GM18519 (cell line): ENCODE results near the gene BAG5.
"Not testable (repeated sequence)": the region's sequence is repeated elsewhere in the genome, so short reads cannot be mapped to it uniquely, and the experiment has no call there.

ENCODE experiments used
- ATAC-seq: cut with Tn5 transposase; IDR thresholded peaks from one replicate; pipeline ENCODE4 v1.9.1; 2021; ENCODE audit warnings: mild to moderate bottlenecking, moderate library complexity; ENCODE audit not compliant: unreplicated experiment, low FRiP score

Gene BAG5

GRCh38 chr14:103525430-103526246 is 36.8 kb downstream of the BAG5 start:
- ATAC-seq: not testable (repeated sequence)

DNA sequence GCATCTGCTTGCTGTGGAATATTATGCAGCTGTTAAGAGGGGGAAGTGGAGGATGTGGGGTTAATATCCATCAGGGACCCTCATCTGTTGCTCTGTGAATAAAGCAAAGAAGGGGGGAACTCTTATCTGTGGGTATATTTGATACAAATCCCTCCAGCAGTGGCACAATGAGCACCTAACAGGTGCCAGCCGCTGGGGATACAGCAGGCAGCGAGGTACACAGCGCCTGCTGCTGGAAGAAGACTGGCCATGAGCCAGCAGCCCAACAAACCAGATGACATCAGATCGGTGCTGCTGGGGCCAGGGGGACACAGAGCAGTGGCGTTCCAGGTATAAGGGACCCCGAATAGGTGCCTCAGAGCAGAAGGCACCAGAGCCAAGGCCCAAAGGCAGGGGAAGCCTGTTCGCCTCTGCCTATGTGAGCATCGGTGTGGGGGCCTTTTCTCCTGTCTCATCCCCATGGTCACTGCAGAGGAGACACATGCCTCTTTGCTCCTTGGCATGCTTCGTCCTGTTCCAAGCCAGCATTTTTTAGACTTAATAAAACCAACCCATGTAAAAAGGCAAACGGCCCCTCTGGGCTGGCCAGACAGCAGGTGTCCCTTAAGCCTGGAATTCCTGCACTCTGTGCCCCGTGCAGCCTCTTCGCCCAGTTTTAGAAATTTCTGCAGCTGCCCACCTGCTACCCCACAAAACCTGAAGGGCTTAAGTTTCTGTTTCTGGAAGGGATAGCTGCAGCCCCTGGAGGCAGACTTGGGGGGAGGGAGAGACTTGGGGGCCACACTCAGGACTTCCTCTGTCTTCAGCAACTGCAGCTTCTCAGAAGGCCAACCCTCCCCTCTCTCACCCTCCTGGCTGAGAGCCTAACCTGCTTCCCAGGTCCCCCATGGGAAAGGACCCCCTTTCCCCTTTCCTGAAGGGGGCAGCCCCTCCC is 38.2 kb downstream of the BAG5 start:
- ATAC-seq: no peak

GRCh38 chr14:103523575-103523954 is 38.9 kb downstream of the BAG5 start:
- ATAC-seq: no peak

DNA sequence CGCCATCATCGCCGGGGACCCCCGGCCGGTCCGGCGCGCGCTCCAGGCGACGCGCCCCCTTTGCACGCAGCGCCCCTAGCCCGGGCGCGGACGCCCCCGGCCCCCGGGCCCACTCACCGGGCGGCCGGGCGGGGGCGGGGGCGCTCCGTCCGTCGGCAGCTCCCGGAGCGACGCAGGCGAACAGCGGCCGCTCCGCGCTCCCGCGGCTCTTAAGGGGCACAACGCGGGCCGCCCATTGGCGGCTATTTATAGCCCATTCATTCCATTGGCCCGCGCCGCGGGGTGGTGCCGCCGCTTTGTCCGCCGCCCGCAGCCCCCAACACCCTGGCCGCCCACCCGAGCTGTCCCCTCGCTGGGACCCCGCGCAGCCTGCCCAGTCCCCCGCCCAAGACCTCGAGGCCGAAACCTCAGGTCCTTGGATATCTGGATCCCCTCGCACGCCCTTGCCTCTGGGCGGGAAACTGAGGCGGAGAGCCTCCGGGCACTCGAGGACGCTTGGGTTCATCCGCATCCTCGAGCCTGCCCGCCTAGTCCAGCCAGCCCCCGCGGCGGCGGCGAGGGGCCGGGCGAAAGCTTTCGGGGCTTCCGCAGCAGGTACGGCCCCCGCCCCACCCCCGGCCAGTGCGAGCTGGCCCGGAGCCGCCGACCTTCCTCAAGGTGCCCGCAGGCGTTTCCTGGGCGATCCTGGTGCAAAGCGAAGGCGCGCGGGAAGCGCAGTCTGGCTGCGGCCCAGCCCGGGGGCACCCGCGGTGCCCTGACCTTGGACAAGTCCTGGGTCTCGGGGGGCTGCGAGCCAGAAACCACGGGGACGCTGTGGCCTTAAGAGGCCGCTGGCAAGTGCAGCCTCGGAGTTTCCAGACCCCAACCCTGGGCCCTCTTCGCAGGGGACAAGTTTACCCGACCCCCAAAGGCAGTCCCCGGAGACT is 39.5 kb downstream of the BAG5 start, which contains the start of gene CKB:
Gene CKB, minus strand, starts transcription at position 182 of the 926 bp plus-strand sequence. CDS start 337 bp downstream, outside the sequence.
- no peak for ATAC-seq

GRCh38 chr14:103521951-103522563 is 40.4 kb downstream of the BAG5 start:
- ATAC-seq: no peak

GRCh38 chr14:103521438-103521950 is 41.0 kb downstream of the BAG5 start:
- no peak for ATAC-seq

GRCh38 chr14:103520657-103521437 is 41.6 kb downstream of the BAG5 start:
- no peak for ATAC-seq

- ATAC-seq: no peak
These were observed 42.2 kb downstream of the BAG5 start for GRCh38 chr14:103520269-103520656.

GRCh38 chr14:103519837-103520212 is 42.6 kb downstream of the BAG5 start:
- no peak for ATAC-seq

DNA sequence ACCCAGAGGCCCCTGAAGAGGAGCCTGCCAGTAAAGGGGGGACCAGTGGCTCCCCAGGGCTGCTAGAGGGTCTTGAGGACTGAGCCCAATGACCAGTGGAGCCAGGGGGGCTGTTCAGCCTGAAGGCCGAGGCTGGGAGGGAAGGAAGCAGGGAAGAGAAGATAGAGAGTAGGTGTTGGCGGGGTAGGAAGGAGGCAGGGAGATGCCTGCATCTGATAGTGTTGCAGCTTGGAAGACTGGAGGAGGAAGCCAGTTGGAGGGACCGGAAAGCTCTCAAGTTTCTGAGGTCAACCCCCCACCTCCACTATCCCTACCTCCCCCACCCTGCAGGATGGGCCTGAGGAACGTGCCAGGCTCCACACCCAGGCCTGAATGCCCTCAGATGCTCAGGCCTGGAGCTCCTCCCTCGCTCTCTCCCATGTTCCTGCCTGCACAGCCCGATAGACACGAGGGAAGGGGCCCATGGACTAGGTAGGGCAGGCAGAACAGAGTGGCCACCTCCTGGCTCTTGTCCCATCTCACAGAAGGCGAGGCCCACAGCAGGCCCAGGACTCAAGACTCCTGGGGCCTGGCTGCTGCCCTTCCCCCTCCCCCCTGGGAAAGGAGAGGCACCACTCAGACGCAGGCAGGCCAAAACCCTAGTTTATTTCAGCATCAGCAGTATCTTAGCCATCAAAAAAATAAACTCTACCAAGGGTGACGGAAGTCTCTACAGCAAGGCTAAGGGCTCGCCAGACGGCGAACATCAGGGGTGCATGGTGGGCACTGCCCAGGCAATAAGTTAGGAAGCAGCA is 43.2 kb downstream of the BAG5 start:
- no peak for ATAC-seq

- no peak for ATAC-seq
These were observed 43.9 kb downstream of the BAG5 start for GRCh38 chr14:103518422-103519042.

- no peak for ATAC-seq
These were observed 44.6 kb downstream of the BAG5 start for GRCh38 chr14:103517721-103518421.

DNA sequence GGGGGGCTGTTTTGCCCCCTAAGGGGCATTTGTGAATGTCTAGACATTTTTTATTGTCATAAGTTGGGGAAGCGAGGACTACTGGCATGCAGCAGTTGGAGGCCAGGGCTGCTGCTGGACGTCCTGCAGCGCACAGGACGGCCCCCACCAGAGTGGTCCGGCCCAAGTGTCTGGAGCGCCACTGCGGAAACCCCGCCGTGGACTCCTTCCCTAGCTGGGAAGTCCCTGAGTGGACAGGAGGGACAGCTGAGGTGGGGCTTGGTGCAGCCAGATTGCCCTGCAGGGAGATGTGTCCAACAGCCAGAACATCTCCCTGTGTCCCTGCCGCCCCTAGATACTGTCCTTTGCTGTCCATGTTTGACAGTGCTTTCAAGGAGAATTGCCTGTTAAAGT is 45.3 kb downstream of the BAG5 start:
- no peak for ATAC-seq

DNA sequence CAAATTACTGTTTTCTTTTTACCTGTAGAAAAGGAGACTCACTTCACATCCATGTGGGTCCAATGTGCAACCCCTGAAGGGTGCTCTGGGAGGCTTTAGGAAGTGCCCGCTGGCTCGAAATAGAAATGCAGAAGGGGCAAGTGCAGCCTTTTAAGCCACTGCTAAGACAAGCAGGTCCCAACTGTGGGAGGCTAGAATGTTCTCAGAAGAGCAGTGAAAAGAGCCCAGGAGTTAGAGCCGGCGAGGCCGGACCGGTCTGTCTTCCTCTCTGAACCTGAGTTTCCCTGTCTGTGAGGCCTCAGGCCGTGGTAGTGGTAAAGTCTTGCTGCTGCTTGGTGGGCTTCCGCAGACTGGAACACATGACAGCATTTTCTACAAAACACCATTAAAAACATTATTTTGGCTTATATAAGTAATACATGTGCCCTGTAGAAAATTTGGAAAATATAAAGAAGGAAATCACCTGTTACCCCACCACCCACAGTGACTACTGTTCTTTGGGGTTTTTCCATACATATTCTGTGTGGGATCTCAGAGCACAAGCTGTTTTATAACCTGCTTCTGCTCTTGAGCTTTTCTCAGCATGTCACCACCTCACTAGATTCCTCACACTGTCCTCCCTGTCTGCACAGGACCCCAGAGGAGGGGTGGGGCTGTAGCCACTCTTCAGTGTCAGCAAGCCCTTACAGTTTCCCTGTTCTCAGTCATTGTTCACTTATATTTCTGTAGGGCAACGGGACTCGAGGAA is 45.9 kb downstream of the BAG5 start:
- ATAC-seq: no peak

GRCh38 chr14:103514596-103515421 is 47.6 kb downstream of the BAG5 start:
- ATAC-seq: no peak
